HEK293 (cell line): ENCODE results near the gene WNT9B.
A peak's percentile ranks its signal among the peaks of the same experiment; 100 is the strongest.

Experiments
- CTCF ChIA-PET: fragments of 350-600 bp; formaldehyde crosslinking; extraction: SDS; loops from one replicate; lab custom pipeline; 2021; ENCODE audit warnings: antibody characterized with exemption; lab: Yijun Ruan, JAX
- POLR2A ChIA-PET: fragments of 300-600 bp; formaldehyde crosslinking; extraction: SDS; loops from one replicate; lab custom pipeline; 2020; ENCODE audit warnings: antibody characterized with exemption, inconsistent platforms; lab: Yijun Ruan, JAX
- H3K27ac ChIP-seq: fragments of 200-500 bp; sonication (Bioruptor generic); 2 replicates; pipeline ENCODE4 v1.5.1; 2014; ENCODE audit warnings: low read depth, low read length, control low read depth, inconsistent platforms; ENCODE audit errors: extremely low read depth
- H3K36me3 ChIP-seq, 2 experiments: fragments of 200-500 bp in 1 of 2; sonication (Bioruptor generic) in 1 of 2; 1 replicate in 1 of 2; 2 replicates in 1 of 2; pipeline ENCODE4 v1.5.1; 2014 to 2017; ENCODE audit warnings: inconsistent platforms in 2 of 2, low read length in 2 of 2; ENCODE audit not compliant: control insufficient read depth in 2 of 2, insufficient read depth in 1 of 2
- H3K4me1 ChIP-seq: fragments of 200-500 bp; sonication (Bioruptor generic); 2 replicates; pipeline ENCODE4 v1.5.1; 2014; ENCODE audit warnings: mild to moderate bottlenecking, low read length, inconsistent platforms; ENCODE audit not compliant: control insufficient read depth, insufficient read depth
- H3K4me3 ChIP-seq: 2 replicates; pipeline ENCODE4 v1.5.1; 2011; ENCODE audit warnings: low read depth, mild to moderate bottlenecking, control low read depth, low read length, moderate library complexity
- H3K9me3 ChIP-seq: fragments of 200-500 bp; sonication (Bioruptor generic); 2 replicates; pipeline ENCODE4 v1.5.1; 2014; ENCODE audit warnings: low read depth, low read length, inconsistent platforms; ENCODE audit not compliant: control insufficient read depth, insufficient read depth
- EGR2 ChIP-seq: fragments of 450-650 bp; formaldehyde crosslinking; IDR thresholded peaks from 2 replicates; pipeline ENCODE4 v1.5.1; 2016; ENCODE audit warnings: low read depth, missing biosample characterization, missing genetic modification characterization
- KLF10 ChIP-seq: fragments of 450-650 bp; IDR thresholded peaks from 2 replicates; pipeline ENCODE4 v1.5.1; 2018; ENCODE audit warnings: missing biosample characterization, mild to moderate bottlenecking, missing genetic modification characterization
- TCF7L2 ChIP-seq: IDR thresholded peaks from 2 replicates; pipeline ENCODE4 v1.6.1; 2011; ENCODE audit warnings: low read depth, mild to moderate bottlenecking, inconsistent platforms, low read length, moderate library complexity, borderline replicate concordance
- YY1 ChIP-seq: fragments of 450-650 bp; formaldehyde crosslinking; IDR thresholded peaks from 2 replicates; pipeline ENCODE4 v1.5.1; 2018; ENCODE audit warnings: missing biosample characterization, missing genetic modification characterization
- ZBTB10 ChIP-seq: fragments of 450-650 bp; formaldehyde crosslinking; IDR thresholded peaks from 2 replicates; pipeline ENCODE4 v1.5.1; 2016; ENCODE audit warnings: missing biosample characterization, missing genetic modification characterization
- ZBTB8A ChIP-seq: fragments of 450-650 bp; formaldehyde crosslinking; IDR thresholded peaks from 2 replicates; pipeline ENCODE4 v1.5.1; 2016; ENCODE audit warnings: missing biosample characterization, missing genetic modification characterization
- ZFHX2 ChIP-seq: fragments of 450-650 bp; formaldehyde crosslinking; conservative IDR thresholded peaks from 2 replicates; pipeline ENCODE4 v1.5.1; 2016; ENCODE audit warnings: missing biosample characterization, missing genetic modification characterization
- ZNF133 ChIP-seq: fragments of 450-650 bp; formaldehyde crosslinking; IDR thresholded peaks from 2 replicates; pipeline ENCODE4 v1.5.1; 2016; ENCODE audit warnings: missing biosample characterization, missing genetic modification characterization
- ZNF221 ChIP-seq: fragments of 450-650 bp; formaldehyde crosslinking; IDR thresholded peaks from 2 replicates; pipeline ENCODE4 v1.5.1; 2017; ENCODE audit warnings: missing biosample characterization, missing genetic modification characterization, borderline replicate concordance
- ZNF513 ChIP-seq: fragments of 450-650 bp; IDR thresholded peaks from 2 replicates; pipeline ENCODE4 v1.5.1; 2018; ENCODE audit warnings: missing biosample characterization, missing genetic modification characterization
- ZNF623 ChIP-seq: fragments of 450-650 bp; formaldehyde crosslinking; IDR thresholded peaks from 2 replicates; pipeline ENCODE4 v1.5.1; 2016; ENCODE audit warnings: missing biosample characterization, missing genetic modification characterization
- ZNF654 ChIP-seq: fragments of 450-650 bp; formaldehyde crosslinking; IDR thresholded peaks from 2 replicates; pipeline ENCODE4 v1.5.1; 2016; ENCODE audit warnings: low read depth, missing biosample characterization, missing genetic modification characterization
- ZNF704 ChIP-seq: fragments of 450-650 bp; formaldehyde crosslinking; IDR thresholded peaks from 2 replicates; pipeline ENCODE4 v1.5.1; 2016; ENCODE audit warnings: missing biosample characterization, missing genetic modification characterization
- ZNF777 ChIP-seq: fragments of 450-650 bp; formaldehyde crosslinking; IDR thresholded peaks from 2 replicates; pipeline ENCODE4 v1.5.1; 2017; ENCODE audit warnings: missing biosample characterization, missing genetic modification characterization, borderline replicate concordance
- ZSCAN4 ChIP-seq: fragments of 450-650 bp; formaldehyde crosslinking; IDR thresholded peaks from 2 replicates; pipeline ENCODE4 v1.5.1; 2017; ENCODE audit warnings: missing biosample characterization, missing genetic modification characterization

Gene WNT9B

GRCh38 chr17:46814446-46814845 lies 36.9 kb upstream of the WNT9B start:
- Histone ChIP-seq H3K27ac (no peak overlapping the region), H3K36me3 (no peaks in the 10 kb centered on the region), H3K4me1 (no peaks in the 10 kb centered on the region), H3K4me3 (no peak overlapping the region), H3K9me3 (no peaks in the 10 kb centered on the region)
- no peak for TF ChIP-seq YY1 (tag by site-specific recombination)
- no peak for TF ChIP-seq ZNF133 (tag by site-specific recombination)
- no peak for TF ChIP-seq ZNF704 (tag by site-specific recombination)
- peak; percentile 53 for TF ChIP-seq EGR2
- no peak for TF ChIP-seq ZNF654
- no peak for TF ChIP-seq KLF10
- no peak for TF ChIP-seq TCF7L2
- no peak for TF ChIP-seq ZNF513 (tag by site-specific recombination)
- no peak for TF ChIP-seq ZNF777 (tag by site-specific recombination)
- no peak for TF ChIP-seq ZNF623 (tag by site-specific recombination)
- peak; percentile 35 for TF ChIP-seq ZFHX2 (tag by site-specific recombination)
- CTCF ChIA-PET: interaction anchor here (0.9 kb wide), 1 partner anchor 20 kb away, joined by 3 read pairs; no protein-coding TSS in a partner anchor
- POLR2A ChIA-PET: no interaction called here

- TF ChIP-seq ZBTB8A (tag by site-specific recombination) (no peak), ZNF221 (tag by site-specific recombination) (no peak), ZSCAN4 (tag by site-specific recombination) (0 out of 2 replicates have a peak, but pooled peaks have one; percentile 54), ZBTB10 (tag by site-specific recombination) (0 out of 2 replicates have a peak, but pooled peaks have one; percentile 15)
- TF ChIP-seq, all 188 proteins: peak for 2
- POLR2A ChIA-PET: no interaction called here
- H3K36me3 ChIP-seq: no peaks in the 10 kb centered on the region
- H3K4me1 ChIP-seq: no peaks in the 10 kb centered on the region
- no peak overlapping the region for H3K4me3 ChIP-seq
- no peaks in the 10 kb centered on the region for H3K9me3 ChIP-seq
- CTCF ChIA-PET: interaction anchor here (0.9 kb wide), 1 partner anchor 20 kb away, joined by 5 read pairs; no protein-coding TSS in a partner anchor
- H3K27ac ChIP-seq: no peak overlapping the region
These were observed 35.7 kb upstream of the WNT9B start for GRCh38 chr17:46815474-46816353.
